C4-2B (cell line): ENCODE results near the gene TNFRSF8.

ENCODE experiments used
- CTCF ChIP-seq: fragments of 450-650 bp; conservative IDR thresholded peaks from 2 replicates; pipeline ENCODE4 v1.5.1; 2017; ENCODE audit warnings: mild to moderate bottlenecking
- ZFX ChIP-seq: fragments of 450-650 bp; IDR thresholded peaks from 2 replicates; pipeline ENCODE4 v1.6.1; 2017

- no peak for TF ChIP-seq CTCF
- no peak for TF ChIP-seq ZFX
Observed at GRCh38 chr1:12069623-12070244, 6.6 kb downstream of the TNFRSF8 start.
